HG03565 (cell line): Measurements from ENCODE around the gene ARMH1.

ENCODE experiments used
- ATAC-seq: cut with Tn5 transposase; IDR thresholded peaks from one replicate; pipeline ENCODE4 v1.9.1; 2021; ENCODE audit warnings: mild to moderate bottlenecking, moderate library complexity; ENCODE audit not compliant: unreplicated experiment

ARMH1 gene

DNA sequence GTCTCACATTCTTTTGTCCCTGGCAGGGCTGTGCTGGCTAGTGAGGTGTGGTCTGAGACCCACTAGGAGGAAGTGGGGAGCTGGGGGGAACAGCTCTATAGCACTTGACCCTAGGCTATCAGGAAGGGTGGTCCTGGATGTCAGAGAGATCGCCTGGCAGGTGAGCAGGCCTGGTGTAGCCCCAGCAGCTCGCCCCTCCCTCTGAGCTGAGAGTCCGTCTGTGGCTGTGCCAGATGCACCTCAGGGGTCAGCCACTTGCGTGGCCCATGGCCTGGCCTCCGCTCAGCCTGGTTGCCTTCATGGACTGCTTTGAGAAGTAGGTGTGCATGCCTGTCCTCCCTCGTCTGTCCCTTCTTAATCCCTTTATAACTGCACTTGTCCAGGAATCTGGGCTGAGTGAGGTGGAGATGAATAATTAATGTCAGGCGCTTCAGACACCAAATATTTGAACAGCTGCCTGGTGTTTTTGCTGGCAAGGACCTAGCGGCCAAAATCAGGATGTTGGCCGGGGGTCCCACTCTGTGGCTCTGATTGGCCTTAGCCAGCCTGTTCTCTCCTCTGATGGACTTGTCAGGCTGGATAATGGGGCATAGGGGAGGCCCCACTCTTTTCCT, 30.7 kb upstream of the ARMH1 start:
- ATAC-seq: no peak

DNA sequence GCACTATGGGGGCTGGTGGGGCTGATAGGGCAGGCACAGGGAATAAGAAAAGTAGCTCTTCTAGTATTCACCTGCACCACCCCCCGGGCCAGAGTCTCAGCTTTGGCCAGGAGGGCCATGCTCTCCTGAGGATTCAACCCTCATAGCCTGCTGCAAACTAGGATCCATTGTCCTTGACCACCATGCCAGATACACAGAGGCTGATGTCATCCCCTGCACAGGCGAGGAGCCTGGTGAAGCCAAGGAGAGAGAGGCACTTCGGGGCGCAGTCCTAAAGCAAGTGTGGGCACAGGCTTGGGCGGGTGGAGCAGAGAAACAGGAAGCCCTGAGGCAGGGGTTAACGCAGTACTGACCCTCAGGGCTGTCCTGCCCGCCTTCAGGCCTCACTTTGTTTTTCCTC, 29.7 kb upstream of the ARMH1 start:
- no peak for ATAC-seq

DNA sequence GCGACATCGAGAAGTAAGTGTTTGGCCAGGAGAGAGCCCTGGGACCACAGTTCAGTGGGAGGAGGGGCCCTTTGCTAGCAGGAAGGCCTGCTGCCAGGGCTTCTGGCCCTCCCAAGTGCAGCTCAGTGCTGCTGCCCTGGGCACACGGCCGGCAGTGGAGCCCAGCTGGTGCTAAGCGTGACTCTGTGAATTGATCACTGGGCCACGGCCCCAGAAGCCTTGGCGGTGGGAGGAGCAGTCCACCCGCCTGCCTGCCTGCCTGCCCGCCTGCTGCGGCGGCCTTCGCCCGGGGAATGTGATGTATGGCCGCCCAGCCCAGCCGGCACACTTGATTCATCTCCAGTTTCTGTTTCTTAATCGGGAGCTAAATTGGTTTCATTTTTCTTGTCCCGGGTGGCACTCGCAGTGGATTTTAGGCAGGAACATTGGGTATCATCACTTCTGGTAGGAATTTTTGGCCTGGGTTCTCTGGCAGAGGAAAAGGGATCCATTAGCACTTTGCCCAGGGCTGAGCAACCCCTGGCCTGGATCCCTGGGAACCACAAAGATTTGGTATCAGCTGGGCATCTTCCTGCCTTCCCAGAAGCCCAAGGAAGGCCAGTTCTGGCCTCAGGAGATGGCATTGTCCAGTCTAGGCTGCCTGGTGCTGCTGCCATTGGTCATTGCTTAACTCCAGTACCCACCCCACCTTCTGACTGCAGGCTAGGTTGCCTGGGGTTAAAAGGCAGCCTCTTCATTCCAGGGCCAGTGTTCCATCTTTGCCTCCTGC, 28.9 kb upstream of the ARMH1 start:
- ATAC-seq: no peak

DNA sequence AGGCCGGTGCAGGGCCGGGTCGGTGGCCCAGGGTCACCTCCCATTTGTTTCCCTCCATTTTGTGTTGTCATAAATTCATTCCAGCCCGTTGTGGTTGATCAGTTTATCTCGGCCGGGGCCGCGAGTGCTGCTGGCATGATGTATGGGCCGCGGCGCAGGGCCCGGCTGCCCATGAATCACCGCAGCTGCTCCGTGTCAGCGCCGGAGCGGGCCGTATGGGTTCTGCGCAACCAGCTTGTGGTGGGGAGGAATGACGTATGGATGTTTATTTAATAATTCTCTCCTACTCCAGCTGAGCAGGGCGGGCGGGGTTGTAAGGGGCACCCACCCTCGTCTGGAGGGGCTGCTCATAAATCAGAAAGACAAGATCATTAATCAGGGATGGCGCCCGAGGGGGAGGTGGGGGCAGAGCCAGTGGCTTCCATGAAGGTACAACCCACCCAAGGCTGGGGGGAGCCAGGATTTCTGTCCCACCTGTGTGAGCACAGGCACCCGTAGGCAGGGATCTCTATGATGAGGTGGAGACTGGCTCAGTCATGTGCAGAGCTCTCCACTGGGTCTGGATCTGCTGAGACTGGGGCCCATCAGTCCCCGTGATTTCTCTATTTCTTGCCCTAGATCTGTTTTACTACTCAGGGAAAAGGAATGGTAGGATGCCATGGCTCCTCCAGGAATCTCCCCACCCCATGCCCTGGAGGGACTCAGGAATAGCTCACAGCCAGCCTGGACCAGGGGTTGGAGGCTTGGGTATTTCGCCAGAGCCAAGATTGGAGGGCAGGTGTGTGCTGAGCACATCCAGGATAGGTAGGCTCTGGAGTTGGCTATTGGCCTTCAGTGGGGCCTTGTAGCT, 28.0 kb upstream of the ARMH1 start:
- ATAC-seq: no peak

DNA sequence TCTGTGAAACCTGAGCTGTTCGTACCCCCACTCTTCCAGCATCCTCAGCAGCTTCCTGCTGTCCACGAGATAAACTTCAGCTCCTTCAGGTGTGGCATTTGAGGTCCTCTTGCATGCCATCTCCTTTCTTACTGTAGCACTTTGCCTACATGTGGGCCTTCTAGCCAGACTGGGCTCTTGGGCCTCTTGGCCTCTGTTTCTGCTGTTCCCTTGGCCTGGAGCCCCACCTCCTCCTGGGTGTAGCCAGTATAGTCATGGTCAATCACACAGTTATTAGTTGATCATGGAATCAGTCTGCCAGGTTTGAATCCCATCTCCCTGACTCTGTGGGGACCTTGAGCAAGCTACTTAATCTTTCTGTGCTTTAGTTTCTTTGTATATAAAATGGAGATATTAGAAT, 26.6 kb upstream of the ARMH1 start:
- no peak for ATAC-seq

DNA sequence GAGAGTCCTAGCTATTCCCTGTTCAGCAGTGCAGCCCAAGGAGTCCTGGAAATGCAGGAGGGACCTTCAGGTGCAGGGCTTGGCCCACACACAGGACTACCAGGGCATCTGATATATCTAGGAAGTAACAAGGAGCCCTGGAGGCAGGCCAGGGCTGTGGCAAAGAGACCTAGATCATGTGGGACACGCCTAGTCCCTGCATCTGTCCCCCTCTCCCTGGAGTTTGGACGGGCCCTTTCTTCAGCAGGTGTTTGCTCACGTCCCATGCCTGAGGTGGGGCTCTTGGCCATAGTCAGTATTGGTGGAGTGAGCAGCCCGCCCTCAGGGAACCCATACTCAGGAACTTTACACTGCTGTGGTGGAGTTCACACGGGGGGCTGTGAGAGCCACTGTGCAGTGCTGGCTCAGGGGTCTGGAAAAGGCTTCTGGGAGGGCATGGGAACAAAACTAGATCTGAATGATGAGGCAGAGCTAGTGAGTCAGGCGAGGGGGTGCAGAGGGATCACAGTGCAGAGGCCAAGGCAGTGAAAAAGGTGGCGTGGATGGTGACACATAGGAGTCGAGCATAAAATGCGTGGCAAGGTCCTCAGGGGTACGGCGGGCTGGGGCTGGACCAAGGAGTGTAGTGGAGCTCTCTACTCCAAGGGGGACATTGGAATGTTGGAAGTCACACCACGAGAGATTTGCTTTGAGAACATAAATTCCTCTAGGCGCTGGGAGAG, 25.8 kb upstream of the ARMH1 start:
- no peak for ATAC-seq

DNA sequence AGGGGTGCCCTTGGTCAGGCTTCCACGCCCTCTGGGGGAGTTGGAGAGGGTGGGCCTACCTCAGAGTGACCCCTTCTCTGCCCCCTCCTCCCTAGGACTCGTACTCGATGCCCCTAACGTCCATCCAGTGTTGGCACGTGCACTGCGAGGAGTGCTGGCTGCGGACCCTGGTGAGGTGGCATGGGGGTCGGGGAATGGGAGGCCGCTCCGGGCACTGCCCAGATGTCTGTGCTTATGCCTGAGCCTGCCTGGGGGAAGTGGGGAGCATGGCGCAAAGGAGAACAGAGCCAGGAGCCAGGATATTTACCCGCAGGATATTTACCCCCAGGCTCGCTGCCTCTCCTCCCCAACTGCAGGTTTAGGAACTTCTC, 24.7 kb upstream of the ARMH1 start:
- no peak for ATAC-seq

DNA sequence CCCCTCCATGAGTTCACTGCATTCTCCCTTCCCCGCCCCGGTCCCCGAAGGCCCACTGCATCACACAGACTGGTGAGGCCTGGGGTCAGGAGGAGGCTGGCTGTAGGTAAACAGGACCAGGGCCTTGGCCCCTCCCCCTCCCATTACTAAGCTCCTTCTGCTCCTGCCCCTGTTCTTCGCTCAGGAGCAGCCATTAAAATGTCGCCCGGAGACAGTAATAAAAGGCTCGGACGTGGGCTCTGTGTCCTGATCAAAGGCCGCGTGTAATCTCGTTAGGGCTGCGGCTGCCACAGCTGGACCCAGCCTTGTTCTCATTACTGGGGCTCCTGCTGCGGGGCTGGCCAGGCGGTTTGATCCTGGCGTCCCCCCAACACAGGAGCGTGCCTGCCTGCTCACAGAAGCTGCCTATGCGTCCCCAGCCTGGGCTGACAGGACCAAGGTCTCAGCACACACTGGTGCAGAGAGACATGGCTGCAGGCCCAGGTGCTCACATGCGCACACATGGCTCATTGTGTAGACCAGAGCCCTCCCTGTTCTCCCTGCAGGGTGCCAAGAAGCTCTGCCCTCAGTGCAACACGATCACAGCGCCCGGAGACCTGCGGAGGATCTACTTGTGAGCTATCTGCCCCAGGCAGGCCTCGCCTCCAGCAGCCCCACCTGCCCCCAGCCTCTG, 24.2 kb upstream of the ARMH1 start:
- ATAC-seq: no peak

DNA sequence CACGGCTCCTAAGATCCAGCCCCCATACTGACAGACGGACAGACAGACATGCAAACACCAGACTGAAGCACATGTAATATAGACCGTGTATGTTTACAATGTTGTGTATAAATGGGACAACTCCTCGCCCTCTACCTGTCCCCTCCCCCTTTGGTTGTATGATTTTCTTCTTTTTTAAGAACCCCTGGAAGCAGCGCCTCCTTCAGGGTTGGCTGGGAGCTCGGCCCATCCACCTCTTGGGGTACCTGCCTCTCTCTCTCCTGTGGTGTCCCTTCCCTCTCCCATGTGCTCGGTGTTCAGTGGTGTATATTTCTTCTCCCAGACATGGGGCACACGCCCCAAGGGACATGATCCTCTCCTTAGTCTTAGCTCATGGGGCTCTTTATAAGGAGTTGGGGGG, 23.4 kb upstream of the ARMH1 start:
- ATAC-seq: no peak

DNA sequence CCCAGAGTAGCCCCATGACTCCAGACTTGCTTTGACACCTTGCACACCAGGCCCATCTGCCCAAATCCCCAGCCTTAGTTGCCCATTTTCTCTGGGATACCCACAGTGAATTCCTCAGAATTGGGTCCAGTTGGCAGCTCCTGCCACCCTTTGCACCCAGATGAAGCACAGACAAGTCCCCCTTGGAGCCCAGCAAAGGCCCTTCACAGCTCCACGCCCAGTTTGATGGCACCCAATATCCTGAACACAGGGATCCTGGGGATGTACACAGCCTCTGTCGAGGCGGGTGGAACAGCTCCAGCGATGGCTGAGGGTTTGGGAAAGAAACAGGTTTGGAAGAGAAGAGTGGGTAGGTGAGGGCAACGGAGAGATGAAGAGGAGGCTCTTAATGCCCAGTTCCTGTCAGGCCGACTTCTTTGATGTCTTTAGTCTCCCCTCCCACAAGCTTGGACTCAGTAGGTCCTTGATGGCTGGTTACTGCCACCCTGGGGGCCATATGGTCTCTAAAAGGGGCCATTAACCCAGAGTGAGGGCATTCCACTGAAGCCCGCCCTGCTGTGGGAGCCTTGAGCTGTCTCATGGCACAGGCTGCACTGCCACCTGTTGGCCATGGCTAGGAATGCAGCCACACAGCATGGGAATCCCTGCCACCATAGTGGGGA, 21.9 kb upstream of the ARMH1 start:
- ATAC-seq: no peak

DNA sequence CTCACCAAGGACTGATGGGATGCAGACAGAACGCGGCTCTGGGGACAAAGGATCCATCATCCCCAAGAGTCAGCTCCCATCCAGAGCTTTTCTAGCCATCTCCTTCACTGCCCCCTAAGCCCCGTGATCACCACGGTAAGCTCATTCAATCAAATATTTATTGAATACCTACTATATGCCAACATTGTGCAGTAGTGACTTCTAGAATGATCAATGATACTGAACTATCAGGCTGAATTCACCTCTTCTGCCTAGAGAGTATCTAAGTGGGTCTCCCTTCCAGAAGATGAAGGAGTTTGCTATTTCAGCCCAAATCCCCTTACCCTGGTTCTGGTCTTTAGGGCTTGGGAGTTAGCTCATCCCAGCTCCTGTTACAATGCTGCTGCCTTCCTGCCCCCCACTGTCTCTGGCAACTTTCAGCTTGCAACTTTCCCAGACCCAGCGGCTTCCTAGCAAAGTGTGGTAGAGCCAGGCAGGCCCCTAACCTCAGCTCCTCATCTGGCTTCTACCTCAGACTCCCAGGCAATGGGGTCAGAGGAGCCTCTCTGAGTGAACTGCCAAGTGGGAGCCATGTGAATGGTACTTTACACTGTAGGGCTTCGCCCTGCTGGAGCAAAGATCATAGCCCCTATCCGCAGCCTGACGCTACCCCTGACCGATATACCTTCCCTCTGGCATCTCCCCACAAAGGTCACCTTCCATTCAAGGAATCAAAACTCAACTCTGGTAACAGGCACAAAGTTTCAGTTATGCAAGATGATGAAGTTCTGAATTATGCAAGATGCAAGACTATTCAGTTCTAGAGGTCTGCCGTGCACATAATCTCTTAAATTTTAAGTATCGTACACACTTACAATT, 21.2 kb upstream of the ARMH1 start:
- ATAC-seq: no peak

DNA sequence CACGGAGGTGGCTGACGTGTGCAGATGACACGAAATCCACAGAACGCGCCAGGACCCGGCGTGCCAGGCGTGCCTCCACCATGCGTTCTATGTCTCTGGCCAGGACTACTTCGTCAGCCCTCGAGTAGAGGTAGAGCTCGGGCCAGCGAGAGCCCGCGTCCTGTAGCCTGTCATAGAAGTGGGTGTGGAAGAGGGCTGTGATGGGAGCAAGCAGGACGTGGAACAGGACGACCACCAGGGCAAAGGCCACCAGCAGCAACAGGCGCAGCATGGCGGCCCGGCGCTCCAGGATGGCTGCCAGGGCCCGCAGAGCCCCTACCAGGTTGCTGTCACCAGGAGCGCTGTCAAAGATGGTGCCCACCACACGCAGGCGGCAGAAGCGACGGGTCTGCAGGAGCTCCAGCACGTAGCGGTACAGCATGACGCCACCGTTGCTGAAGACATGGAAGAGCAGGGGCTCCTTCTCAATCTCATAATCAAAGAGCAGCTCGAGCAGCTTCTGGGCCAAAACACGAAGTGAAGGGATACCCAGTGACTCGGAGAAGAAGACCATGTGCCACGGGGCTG, 19.8 kb upstream of the ARMH1 start:
- ATAC-seq: no peak

DNA sequence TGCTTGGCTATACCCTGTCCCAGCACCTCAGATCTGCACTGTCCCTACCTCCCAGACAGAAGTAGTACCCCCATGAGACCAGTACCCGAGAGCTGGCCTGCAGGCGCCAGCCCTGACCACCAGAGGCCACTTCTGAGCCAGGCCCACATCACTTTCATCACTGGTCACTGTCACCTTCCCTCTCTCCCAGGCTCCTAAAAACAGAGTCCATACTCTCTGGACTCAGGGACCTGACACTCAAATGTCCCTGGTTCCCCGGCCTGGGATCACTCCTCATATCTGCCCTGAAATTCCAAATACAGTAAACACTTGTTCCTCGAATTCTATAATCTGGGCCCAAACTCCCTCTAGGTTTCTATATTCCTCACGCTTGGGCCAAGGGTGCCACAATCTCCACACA, 18.9 kb upstream of the ARMH1 start:
- no peak for ATAC-seq

DNA sequence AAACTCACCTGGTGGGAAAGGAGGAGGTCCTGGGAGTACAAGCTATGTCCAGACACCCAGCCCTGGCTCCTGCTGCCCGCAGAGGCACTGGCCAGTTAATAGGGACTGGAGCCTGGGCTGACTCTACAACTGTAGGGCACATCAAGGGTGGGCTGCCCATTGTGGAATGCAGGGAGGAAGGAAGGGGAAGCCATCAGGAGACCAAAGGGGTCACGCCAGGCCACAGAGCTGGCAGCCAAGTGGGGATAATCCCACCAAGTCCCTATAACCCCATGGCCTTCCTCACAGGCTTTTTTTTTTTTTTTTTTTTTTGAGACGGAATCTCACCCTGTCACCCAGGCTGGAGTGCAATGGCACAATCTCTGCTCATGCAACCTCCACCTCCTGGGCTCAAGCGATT, 14.9 kb upstream of the ARMH1 start:
- ATAC-seq: no peak

DNA sequence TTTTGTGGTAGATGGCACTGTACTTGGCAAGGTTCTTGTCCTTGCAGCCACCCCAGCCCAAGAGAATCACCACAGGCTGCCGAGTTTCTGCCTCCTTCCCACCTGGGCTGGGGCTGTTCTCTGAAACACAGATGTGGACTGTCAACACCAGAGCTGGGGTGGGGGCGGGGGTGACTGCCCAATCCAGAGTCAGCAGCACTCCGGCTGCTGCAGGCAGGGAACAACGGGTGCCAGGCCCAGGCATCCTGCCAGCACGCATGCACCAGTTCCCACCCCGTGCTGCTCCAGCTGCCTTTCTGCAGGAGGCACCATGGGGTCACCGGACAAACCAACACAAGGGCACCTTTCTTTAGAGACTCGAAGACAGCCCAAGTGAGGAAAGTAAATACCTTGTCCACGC, 14.3 kb upstream of the ARMH1 start:
- ATAC-seq: no peak

DNA sequence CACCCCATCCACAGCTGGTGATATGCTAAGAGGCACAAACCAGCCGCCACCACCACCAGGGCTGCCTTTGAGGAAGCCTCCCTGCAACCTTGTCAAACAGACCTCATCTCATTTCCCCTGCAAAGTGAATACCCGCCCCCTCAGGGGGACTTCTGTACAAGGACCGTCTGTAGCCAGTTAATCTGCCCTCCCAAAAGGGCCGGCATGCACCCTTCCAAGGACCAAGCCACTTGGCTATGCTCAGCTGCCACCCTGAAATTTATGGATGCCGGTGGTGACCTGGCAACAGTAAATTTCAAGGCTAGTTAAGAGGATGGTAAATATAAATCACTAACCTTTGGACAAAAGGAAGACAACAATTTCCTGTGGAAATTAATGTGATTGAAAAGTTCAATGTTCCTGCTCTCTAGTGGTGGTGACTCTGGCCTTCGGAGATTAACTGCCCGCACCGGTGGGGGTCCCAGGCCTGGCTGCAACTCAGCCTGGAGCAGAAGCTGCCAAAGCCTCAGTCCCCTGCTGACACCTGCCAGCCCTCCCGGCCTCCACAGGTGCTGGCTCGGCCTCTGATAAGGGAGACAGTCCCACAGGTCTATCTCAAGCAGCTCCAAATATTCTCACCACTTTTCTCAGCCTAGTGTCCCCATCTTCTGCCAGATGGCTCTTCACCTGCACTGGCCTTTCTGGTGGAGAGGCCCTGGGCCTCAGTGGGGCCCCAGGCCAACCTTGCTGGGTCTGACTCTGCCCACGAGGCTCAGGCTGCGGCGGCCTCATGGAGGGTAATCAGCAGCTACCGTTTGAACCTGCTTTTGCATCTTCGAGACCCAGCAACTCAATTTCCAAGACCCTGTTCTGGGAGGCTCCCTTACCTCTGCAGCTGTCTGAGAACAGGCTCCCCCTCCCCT, 12.5 kb upstream of the ARMH1 start:
- no peak for ATAC-seq

DNA sequence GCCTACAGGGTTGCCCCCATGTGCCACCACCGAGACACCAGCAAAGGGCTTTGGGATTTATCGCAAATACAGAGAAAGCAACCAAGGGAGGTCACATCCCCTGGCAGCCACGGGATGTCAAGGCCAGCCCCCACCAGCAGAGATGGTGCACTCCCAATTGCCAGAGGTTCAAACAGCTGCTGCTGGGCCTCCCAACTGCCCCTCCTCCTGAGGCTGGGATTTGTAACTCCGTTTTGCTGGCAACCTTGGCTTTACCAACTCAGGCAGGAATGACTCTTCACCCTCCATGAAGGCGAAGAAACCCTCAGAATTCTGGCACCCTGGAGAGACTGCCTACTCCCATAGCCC, 11.9 kb upstream of the ARMH1 start:
- no peak for ATAC-seq

DNA sequence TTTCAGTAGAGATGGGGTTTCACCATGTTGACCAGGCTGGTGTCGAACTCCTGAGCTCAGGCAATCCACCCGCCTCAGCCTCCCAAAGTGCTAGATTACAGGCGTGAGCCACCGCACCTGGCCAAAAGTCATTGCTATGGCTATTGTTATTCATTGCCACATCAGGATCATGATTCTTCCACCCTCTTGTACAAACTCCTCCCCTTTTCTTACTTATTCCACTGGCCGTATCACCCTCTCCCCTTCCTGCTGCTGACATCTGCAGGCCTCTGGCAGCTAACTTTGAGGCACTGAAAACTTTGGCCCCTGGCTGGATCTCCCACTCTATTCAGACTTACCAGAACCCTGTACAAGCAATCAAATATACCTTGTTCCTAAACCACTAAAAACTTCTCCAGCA, 11.1 kb upstream of the ARMH1 start:
- ATAC-seq: no peak
